Activated CD8-positive, alpha-beta memory T cell treated with anti-CD3 and anti-CD28 coated beads, Interleukin-2, amount 10 ng/mL, durations not matched to agents 7 days and 5 days (primary cell): ENCODE results near the gene GMCL2. TPM values are rescaled to one million over a fixed set of nuclear protein-coding genes. Genes with fewer than 3 reads are reported as not detected.

ENCODE experiments used
- total RNA-seq, 2 experiments: library from RNA; stranded (reverse); gene quantifications; one replicate each; pipeline ENCODE4 v1.2.3, GENCODE V29; 2021

GMCL2 gene
- total RNA-seq, 2 experiments from 2014 or later = not detected

Other genes starting within 250 kb of the GMCL2 start
- not detected for gene PROP1, start 191.1 kb downstream of the GMCL2 start, total RNA-seq
- 1 to 10 TPM in 1 of 2 experiments, under 1 TPM in 1; 0.99 to 1.1 TPM for gene N4BP3, start 73.8 kb downstream of the GMCL2 start, total RNA-seq
- gene RMND5B, start 56.4 kb downstream of the GMCL2 start, total RNA-seq = 1 to 10 TPM; 3.7 to 5.6 TPM
- 100 to 1,000 TPM; 144 to 168 TPM for gene NHP2, start 33.5 kb downstream of the GMCL2 start, total RNA-seq
- 100 to 1,000 TPM; 268 to 391 TPM for gene HNRNPAB, start 17.2 kb upstream of the GMCL2 start, total RNA-seq
- 100 to 1,000 TPM; 117 to 120 TPM for gene PHYKPL, start 45.4 kb upstream of the GMCL2 start, total RNA-seq